GM19328 (cell line): Measurements from ENCODE around the gene AUNIP.

Experiments used
- ATAC-seq: cut with Tn5 transposase; IDR thresholded peaks from one replicate; pipeline ENCODE4 v1.9.1; 2021; ENCODE audit warnings: mild to moderate bottlenecking, moderate library complexity; ENCODE audit not compliant: unreplicated experiment

The AUNIP gene

DNA sequence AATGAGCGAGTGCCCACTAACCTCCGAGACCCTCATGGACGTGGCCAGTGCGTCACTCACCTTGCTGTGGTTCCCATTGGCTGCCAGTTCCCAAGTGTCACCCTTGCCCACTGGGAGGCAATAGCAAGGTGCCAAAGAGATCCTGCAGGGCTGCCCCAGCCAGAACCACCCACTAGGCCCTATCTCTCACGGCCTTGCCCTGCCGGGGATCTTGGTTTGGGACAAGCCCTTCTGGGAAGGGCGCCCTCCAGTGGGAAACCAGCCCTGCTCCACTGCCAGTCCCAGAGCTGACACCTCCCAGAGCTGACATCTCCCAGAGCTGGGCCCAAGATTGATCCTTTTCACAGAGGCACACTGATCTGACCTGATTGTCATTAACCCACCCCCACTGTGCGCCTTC, 61.3 kb downstream of the AUNIP start:
- no peak for ATAC-seq

DNA sequence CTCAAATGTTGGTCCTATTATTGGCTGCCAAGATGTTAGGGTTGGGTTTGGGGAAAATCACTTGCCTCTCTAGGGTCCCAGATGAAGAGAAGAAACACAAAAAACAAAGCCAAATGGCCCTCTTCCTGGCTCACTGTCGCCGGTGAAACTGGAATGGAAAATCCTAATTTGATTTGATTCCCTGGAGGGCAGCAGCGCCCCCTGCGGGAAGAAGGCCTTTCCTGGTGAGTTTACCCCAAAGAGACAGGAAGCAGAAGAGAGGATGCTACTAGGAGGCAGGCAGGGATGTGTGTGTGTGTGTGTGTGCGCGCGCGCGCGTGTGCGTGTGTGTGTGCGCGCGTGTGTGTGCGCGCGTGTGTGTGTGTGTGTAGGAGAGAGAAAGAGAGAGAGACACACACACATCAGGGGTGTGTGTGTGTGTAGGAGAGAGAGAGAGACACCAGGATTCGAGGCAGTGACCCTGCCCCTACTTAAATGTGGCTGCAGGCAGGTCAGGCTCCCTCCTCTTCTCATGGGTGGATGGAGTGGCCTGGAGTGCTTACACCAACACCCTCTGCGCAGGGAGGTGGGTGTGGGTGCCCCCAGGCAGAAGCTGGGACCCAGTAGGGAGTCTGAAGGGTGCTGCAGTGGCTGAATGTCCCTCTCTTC, 62.3 kb downstream of the AUNIP start:
- ATAC-seq, result no peak

DNA sequence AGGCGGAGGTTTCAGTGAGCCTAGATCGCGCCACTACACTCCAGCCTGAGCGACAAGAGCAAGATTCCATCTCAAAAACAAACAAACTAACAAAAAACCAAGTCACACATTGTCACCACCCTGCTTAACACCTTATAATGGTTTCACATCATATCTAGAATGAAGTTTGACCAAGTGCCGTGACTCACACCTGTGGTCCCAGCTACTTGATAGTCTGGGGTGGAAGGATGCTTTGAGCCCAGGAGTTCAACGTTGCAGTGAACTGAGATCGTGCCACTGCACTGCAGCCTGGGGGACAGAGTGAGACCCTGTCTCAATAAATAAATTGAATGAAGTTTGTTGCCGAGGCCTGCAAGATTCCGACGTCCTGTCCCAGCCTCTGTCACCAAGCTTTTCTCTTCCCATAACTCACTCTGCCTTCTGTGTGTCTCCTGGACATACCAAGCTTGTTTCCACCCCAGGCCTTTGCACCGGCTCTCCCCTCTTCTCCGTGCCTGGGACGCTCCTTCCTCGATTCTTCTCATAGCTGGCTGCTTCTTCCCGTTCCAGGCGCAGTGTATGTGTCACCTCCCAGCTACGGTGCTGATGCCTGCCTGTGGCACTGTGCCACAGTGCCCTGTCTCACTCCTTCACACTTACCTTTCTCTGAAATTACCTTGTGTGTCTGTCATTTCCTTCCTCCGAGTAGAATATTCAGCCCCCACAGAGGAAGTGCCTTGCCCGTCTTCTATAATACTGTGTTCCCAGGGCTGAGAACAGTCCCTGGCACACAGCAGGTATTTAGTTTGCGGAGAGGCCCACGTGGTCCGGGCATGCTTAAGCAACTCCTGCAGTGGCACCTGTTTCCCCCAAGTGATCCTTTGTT, 63.1 kb downstream of the AUNIP start:
- ATAC-seq, result no peak

DNA sequence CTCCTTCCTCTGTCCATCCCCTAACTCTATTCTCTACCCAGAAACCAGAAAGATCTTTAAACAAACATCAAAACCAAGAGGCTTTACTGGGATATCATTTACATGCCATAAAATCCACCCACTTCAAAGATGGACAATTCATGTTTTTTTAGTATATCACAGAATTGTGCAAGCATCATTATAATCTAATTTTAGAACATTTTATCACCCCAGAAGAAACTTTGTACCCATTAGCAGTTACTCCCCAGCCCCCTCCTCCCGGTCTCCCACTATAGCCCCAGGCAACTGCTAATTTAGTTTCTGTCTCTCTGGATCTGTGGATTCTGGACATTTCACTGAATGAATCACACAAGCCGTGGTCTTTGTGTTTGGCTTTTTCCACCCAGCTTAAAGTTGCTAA, 64.0 kb downstream of the AUNIP start:
- no peak for ATAC-seq

DNA sequence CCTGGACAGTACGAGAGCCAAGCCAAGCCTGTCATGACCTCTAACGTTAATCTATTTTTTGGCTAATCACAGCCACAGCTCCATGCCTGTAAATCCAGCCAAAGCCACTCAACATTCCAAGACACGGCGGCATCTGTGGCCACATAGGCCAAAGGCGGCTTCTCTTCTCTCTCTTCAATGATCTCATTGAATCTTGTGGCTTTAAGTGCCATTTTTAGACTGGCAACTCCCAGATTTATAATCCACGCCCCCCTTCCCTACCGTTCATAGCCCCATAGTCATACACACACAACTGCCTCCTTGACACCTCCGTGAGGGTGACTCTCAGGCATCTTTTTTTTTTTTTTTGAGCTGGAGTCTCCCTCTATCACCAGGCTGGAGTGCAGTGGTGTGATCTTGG, 64.9 kb downstream of the AUNIP start:
- no peak for ATAC-seq

DNA sequence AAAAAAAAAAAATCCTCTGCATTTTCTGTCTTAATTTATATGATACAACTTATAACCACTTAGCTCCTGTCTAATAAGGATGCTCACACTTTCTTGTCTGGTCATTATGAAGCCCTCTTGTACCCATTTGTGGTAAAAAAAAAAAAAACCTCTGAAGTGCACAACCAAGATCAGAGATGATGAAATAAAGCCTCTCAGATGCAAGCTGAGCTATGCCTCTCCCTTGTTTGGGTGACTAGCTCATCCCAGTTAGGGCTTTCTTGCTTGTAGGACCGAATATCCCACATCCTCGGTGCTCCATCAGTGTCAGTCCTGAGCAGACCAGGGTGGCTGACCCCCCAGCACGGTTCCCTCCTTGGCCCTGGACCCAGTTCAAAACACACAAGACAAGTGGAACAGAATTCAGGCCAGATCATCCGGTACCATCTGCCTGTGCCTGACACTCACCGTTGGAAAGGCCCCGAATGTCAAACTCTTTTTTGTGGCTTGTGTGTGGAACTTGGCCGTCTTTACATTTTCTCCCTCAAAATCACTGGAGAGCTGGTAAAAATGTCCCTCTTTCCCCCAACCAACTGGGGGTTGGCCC, 65.6 kb downstream of the AUNIP start:
- ATAC-seq, result no peak

DNA sequence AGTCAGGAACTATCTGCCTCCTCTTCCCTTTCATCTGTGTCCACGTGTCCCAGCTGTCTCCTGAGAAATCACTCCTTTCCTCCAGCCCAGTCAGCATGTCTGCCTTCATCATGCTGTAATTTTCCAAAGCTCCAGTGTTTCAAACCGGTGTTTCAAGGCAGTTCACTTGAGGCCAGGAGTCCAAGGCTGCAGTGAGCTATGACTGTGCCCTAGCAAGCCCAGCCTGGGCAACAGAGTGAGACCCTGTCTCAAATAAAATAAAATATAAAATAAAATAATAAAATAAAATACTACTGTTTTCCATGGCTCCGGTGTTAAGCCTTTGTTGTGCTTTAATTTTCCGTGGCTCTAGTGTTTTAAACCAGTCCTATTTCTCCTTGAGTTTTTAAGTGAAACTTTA, 67.1 kb downstream of the AUNIP start:
- ATAC-seq, result no peak

DNA sequence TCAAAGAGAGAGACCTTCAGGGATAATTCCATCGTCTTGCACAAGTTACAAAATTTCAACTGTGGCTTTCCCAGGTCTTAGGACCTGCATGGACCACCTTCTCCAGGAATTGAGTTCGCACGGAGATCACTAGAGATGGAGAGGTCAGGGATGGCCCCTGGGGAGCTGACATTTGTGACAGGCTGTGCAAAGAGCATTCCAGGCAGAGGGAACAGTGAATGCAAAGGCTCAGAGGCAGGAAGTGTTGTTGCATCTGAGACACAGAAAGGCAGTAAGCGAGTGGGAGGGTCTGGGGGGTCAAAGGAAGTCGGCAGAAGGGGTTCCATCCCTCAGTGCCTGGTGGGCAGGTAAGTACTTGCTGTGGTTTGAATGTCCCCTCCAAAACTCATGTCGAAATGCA, 68.8 kb downstream of the AUNIP start:
- ATAC-seq, result no peak

DNA sequence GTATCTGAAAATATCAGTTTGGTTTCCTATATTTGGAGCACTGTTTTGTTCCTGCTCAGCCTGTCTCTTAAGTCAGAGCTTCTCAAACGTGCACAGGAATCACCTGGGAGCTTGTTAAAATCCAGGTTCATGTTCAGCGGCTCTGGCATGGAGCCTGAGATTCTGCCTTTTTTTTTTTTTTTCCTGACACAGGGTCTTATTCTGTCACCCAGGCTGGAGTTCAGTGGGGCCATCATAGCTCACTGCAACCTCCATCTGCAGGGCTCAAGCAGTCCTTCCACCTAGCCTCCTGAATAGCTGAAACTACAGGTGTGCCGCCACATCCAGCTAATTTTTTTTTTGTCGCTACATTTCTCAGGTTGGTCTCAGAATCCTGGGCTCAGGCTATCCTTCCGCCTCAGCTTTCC, 71.5 kb downstream of the AUNIP start:
- no peak for ATAC-seq

DNA sequence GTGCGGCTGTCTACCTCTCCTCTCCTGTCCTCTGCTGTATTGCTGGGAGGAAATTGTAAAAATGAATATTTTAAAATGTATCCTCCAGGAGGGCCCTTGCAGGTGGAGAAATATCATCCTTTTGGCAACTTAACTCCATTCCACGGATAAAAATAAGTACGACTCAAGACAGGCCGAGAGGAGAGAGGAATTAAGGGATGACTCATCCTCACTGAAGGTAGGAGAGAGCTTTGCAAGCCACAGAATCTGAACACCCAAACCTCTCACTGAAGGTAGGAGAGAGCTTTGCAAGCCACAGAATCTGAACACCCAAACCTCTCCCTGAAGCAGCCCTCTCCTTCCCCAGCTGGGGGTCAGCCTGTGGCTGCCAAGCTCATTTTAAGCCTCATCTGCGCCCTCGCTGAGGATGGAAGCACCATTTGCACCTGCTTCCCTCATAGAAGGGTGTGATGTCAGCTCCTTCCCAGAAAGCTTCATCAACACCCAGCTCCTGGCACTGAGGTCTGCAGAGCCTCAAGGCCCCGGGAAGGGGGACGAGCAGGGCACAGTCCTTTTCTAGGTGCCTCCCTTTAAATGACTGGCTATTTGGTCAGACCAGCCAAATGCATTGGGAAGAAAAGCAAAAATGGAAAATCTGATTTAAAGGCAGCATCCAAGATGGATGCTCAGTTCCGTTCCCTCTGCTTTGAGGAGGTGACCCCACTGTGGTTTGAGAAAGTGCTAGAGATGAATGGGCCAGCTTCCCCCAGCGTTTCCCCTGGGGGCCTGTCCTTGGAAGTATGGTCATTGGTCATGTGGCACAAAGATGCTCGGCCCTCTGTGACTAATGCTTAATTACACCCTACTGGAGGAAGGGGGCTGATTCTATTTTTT, 72.1 kb downstream of the AUNIP start:
- ATAC-seq, result no peak

DNA sequence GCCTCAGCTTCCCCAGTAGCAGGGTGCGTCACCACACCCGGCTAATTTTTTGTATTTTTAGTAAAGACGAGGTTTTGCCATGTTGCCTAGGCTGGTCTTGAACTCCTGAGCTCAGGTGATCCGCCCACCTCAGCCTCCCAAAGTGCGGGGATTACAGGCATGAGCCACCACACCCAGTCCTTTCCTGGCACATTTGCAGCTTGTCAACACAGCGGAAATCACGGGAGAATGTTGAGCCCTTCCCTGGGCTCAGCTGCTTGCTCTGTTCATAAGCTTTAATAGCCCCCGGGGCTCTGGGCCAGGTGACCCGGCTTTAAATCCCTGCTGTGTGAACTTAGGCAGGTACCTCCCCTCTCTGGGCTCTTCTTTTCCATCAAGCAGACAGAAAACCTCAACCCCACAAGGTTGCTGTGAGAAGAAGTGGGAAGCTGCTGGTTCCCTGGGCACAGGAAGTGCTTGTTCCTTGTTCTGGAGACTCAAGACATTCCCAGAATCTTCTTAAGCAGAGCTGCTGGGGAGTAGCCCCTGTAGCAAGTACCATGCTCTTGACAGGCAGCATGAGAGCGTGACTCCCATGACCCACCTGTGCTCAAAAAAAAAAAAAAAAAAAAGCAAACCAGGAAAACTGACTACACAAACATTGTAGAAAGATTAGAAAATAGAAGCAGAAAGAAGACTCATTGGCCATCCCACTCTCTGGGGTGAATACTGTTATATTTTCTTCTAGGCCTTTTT, 73.8 kb downstream of the AUNIP start:
- ATAC-seq, result no peak

DNA sequence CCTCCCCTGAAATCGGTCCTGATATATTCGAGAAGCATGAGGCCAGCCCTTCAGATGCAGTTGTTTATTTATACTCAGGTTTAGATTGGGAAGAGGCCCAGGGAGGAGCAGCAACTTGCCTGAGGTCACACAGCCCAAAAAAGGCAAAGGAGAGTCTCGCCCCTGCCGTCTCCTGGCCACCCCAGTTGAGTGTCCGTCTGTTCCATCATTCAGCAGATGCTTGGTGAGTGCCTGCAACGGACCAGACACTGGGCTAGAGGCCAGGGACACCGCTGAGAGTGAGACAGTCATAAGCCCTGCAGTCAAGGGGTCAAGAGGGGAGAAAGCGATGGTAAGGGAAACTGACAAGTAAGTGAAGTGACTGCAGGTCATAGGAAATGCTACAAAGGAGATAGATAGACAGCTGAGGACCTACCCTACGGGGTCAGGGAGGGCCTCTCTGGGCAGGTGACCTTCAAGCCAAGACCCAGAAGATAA, 74.6 kb downstream of the AUNIP start:
- ATAC-seq, result no peak
